AG09319 (cell line): ENCODE data around the gene THSD8.
"Not testable (repeated sequence)": the region's sequence is repeated elsewhere in the genome, so short reads cannot be mapped to it uniquely, and the experiment has no call there.

Source experiments
- DNase-seq: peaks from one replicate; pipeline ENCODE4 v3.0.0-alpha.2; 2010; ENCODE audit warnings: low read depth; ENCODE audit errors: extremely low read depth
- TF ChIP-seq, protein P1 (sequence below): IDR thresholded peaks from 2 replicates; pipeline ENCODE4 v1.5.1; 2011; ENCODE audit warnings: low read depth, mild to moderate bottlenecking, inconsistent platforms, low read length, moderate library complexity

The THSD8 gene

GRCh38 chr19:12800923-12801465 lies 875 bp upstream of the THSD8 start:
- TF ChIP-seq, protein P1, sequence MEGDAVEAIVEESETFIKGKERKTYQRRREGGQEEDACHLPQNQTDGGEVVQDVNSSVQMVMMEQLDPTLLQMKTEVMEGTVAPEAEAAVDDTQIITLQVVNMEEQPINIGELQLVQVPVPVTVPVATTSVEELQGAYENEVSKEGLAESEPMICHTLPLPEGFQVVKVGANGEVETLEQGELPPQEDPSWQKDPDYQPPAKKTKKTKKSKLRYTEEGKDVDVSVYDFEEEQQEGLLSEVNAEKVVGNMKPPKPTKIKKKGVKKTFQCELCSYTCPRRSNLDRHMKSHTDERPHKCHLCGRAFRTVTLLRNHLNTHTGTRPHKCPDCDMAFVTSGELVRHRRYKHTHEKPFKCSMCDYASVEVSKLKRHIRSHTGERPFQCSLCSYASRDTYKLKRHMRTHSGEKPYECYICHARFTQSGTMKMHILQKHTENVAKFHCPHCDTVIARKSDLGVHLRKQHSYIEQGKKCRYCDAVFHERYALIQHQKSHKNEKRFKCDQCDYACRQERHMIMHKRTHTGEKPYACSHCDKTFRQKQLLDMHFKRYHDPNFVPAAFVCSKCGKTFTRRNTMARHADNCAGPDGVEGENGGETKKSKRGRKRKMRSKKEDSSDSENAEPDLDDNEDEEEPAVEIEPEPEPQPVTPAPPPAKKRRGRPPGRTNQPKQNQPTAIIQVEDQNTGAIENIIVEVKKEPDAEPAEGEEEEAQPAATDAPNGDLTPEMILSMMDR, result no peak
- DNase-seq, result no peak

- TF ChIP-seq, protein P1, result no peak
Observed at GRCh38 chr19:12802267-12803106, 618 bp downstream of the THSD8 start.

GRCh38 chr19:12804051-12804450 lies 2.2 kb downstream of the THSD8 start:
- TF ChIP-seq, protein P1, result no peak
- DNase-seq, result no peak

More at GRCh38 chr19:12802267-12803106, 618 bp downstream of the THSD8 start:
- no peak for DNase-seq

DNA sequence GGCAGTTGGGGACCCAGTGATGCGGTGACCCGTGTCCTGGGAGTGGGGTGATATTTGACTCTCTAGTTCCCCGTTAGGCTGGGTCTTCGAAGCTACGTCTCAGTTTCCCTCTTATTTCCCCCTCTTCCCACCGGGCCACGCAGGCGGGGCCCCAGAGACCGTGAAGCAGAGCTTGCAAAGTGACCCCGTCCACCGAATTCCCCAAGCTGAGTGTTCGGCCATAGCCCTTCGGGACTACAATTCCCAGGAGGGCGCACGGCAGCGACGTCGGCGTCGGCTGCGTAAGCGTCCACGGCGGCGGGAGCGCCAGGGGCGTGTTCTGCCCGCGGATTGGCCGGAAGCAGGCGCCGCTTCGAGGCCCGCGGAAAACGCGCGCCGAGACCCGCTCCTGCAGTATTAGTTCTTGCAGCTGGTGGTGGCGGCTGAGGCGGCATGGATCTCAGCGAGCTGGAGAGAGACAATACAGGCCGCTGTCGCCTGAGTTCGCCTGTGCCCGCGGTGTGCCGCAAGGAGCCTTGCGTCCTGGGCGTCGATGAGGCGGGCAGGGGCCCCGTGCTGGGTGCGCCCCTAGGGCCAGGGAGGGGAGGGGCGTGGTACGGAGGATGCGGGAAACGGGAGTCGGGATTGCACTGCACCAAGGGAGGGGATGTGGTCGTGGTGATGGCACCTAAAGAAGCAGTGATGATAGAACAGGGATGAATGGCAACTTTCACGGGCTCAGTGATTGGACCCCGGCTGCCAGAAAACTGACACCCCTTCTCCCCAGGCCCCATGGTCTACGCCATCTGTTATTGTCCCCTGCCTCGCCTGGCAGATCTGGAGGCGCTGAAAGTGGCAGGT lies 4.6 kb downstream of the THSD8 start, which contains the start of gene RNASEH2A:
TSS of gene RNASEH2A (plus strand) at position 343 of the 840 bp plus-strand sequence. CDS start at position 433, 90 bp downstream.
- peak; percentile 69 for DNase-seq

DNA sequence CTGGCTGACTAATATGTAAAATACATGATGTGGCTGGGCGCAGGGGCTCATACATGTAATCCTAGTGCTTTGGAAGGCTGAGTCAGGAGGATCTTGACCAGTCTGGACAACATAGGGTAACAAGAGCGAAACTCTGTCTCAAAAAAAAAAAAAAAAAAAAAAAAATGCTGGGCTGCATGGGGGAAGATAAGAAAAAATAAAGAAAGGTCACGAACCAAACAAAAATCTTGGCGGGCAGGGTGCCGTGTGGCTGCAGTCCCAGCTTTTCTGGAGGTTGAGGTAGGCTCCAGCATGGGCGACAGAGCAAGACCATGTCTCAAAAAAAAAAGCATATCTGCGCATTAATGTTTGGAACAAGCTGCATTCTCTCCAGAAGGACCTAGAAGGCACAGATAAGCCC lies 13.2 kb downstream of the THSD8 start:
- TF ChIP-seq, protein P1, result no peak
- DNase-seq, result no peak

More for the DNA sequence above, 4.6 kb downstream of the THSD8 start, which contains the start of gene RNASEH2A:
- TF ChIP-seq, protein P1, result no peak; the same call in 1 of the 2 replicates

- not testable (repeated sequence) for DNase-seq
Observed at GRCh38 chr19:12817188-12817587, 15.3 kb downstream of the THSD8 start.

- not testable (repeated sequence) for DNase-seq
Observed at GRCh38 chr19:12817810-12818209, 15.9 kb downstream of the THSD8 start.

DNA sequence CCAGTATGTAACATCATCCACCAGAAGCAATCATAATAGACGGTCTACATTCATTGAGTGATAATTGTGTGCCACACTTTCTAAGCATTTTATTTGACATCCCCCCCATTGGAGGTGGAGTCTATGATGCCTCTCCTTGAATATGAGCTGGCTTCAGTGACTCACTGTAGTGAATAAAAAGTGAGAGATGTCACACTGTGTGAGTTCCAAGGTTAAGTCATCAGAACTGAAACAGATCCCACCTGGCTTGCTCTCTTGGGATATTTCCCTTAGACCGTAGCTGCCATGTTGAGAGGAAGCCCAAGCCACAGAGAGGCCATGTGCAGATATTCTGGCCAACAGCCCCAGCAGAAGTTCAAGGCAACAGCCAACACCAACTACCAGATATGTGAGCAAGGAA lies 19.9 kb downstream of the THSD8 start:
- no peak for DNase-seq
- TF ChIP-seq, protein P1, result no peak
